GM04504 (cell line): ENCODE measurements around the gene TMEM203.

ENCODE experiments used
- DNase-seq: peaks from one replicate; pipeline ENCODE4 v3.0.0-alpha.2; 2012; ENCODE audit warnings: low read depth

Gene TMEM203

DNA sequence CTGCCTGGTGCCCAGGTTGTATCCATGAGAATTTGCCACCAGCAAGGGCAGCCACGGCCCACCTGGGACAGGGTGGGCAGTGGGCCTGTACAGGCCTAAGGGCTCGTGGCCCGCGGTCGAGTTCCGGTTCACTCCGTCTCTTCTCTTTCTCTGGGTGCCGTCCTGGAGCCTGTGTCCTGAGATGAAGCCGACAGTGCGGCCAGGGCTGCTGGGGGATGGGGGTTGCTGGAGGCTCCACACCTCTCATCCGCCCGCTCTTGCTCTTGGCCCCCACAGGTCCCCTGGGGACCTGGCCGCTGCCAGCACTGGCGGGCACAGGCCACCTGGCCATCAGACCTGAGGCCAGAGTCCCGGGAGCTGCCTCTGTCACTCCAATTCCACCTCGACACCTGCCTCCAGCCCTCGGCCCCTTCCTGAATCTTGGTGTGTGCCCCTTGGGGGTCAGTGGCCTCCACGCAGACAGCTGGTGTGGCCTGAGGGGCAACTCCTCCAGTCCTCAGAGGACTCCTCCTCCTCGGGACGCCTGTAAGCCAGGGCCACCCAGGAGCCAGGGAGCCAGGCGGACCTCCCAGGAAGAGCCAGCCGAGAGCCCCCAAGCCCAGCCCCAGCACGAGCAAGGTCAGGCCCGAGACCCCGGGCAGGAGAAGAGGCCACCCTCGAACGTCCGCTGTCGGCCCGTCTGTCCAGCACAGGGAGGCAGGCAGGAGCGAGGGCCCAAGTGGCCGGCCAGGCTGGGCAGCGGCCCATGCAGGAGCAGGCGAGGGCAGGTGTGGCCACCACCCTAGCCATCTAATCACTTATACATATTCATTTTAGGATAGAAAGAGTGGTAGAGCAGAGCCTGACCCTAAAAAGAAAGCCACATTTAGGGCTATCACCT, 40.8 kb downstream of the TMEM203 start:
- no peak for DNase-seq

DNA sequence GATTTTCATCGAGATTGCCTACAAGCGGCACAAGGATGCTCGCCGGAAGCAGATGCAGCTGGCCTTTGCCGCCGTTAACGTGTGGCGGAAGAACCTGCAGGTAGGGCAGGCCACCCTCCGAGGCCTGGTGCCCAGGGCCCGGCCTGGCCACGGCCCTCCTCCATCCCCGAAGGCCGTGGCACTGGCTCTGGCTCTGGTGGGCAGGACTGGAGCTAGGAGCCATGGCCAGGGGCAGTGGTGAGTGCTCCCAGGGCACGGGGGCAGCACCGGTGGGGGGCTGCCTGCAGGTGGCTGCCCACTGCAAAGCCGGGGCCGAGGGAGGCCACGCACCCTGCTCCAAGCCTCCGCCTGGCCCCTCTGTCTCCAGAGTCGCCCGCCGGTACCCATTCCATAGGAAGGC, 41.6 kb downstream of the TMEM203 start:
- DNase-seq = no peak

DNA sequence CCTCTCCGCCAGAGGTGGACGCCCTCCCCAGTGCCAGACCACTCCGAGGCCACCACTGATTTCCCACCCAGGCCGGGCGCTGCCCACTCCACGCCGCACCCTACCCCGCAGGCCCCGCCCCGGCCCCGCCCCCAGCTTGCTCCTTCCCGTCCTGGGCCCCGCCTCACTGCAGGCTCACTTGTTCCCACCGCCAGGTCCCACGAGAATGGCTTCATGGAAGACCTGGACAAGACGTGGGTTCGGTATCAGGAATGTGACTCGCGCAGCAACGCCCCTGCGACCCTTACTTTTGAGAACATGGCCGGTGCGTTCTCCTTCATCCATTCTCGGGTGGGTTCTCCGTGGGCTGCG, 42.1 kb downstream of the TMEM203 start:
- DNase-seq = no peak

DNA sequence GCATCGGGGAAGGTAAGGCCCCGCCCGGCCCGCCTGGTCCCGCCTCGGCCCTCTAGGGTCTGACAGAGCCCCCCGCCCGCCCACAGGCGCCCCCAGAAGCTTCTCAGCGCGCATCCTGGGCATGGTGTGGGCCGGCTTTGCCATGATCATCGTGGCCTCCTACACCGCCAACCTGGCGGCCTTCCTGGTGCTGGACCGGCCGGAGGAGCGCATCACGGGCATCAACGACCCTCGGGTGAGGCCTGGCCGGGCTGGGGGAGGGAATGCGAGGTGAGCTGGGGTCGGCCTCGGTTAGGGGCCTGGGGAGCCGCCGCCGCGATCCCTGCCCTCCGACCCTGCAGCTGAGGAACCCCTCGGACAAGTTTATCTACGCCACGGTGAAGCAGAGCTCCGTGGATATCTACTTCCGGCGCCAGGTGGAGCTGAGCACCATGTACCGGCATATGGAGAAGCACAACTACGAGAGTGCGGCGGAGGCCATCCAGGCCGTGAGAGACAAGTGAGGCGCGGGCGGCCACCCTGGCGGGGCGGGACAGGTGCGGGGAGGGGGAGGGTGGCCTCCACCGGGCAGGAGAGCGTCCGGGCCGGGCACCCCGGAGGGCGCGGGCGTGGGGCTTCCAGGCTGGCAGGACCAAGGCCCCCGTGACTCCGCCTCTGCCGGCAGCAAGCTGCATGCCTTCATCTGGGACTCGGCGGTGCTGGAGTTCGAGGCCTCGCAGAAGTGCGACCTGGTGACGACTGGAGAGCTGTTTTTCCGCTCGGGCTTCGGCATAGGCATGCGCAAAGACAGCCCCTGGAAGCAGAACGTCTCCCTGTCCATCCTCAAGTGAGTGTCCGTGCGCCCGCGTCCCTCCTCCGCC, 42.7 kb downstream of the TMEM203 start:
- DNase-seq = no peak

DNA sequence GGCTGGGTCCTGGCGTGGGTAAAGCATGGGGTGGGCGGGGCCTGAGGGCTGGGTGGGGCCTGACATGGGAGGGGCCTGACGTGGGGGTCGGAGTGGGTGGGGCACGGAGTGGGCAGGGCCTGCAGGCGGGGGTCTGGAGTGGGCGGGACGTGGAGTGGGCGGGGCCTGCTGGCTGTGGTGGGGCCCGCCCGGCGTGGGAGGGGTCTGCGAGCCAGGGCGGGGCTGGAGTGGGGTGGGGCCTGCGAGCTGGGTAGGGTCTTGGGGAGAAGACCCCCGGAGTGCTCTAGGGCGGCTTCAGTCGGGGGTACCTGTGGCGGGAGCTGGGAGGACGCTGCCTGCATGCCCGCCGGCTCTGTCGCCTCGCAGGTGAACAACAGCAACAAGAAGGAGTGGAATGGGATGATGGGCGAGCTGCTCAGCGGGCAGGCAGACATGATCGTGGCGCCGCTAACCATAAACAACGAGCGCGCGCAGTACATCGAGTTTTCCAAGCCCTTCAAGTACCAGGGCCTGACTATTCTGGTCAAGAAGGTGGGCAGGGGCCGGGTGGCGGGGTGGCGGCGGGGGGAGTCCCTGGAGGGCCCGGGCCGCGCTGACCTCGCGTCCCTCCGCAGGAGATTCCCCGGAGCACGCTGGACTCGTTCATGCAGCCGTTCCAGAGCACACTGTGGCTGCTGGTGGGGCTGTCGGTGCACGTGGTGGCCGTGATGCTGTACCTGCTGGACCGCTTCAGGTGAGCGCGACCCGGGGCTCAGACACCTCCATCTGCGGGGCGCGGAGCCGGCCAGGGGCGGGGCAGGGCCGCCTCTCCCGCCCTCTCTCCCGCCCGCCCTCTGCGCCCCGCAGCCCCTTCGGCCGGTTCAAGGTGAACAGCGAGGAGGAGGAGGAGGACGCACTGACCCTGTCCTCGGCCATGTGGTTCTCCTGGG, 43.6 kb downstream of the TMEM203 start:
- DNase-seq = no peak

DNA sequence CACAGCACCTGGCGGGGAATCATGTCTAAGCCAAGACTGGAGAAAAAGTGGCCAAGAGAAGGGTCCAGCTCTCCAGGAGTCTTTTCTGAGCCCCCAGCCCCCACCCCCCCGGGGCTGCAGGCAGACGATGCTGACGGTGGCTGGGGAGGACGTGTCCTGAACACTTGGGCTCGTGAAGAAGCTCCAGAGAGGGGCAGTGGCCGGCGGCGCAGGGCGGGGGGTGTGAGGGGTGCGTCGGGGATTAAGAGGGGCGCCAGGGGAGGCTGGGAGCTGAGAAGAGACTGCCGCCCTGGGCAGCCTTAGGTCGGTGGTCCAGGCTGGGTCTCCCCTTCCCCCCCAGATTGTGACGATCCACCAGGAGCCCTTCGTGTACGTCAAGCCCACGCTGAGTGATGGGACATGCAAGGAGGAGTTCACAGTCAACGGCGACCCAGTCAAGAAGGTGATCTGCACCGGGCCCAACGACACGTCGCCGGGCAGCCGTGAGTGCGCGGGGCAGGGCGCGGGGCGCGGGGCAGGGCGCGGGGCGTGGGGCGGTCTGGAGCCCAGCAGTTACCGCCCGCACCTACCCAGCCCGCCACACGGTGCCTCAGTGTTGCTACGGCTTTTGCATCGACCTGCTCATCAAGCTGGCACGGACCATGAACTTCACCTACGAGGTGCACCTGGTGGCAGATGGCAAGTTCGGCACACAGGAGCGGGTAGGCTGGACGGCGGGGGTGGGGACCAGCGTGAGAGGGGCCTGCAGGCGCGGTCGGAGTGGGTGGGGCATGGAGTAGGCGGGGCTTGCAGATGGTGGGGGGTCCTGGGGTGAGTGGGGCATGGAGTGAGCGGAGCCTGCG, 44.5 kb downstream of the TMEM203 start:
- no peak for DNase-seq

DNA sequence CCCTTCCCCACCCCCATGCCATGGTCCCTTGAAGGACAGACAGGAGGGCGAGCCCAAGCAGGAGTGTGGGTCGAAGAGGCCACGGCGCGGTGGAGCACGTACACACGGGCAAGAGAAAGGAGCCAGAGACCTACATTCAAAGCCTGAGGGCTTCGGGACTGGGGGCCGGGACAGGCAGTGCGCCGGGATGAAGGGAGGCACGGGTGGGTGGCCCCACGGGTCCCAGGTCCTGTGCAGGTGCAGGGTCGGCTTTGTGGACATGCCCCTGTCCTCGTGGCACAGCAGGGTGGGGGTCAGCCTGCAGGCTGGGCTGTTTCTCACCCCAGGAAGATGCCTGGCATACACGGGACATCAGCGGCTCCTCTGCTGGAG, 45.4 kb downstream of the TMEM203 start:
- DNase-seq = no peak

DNA sequence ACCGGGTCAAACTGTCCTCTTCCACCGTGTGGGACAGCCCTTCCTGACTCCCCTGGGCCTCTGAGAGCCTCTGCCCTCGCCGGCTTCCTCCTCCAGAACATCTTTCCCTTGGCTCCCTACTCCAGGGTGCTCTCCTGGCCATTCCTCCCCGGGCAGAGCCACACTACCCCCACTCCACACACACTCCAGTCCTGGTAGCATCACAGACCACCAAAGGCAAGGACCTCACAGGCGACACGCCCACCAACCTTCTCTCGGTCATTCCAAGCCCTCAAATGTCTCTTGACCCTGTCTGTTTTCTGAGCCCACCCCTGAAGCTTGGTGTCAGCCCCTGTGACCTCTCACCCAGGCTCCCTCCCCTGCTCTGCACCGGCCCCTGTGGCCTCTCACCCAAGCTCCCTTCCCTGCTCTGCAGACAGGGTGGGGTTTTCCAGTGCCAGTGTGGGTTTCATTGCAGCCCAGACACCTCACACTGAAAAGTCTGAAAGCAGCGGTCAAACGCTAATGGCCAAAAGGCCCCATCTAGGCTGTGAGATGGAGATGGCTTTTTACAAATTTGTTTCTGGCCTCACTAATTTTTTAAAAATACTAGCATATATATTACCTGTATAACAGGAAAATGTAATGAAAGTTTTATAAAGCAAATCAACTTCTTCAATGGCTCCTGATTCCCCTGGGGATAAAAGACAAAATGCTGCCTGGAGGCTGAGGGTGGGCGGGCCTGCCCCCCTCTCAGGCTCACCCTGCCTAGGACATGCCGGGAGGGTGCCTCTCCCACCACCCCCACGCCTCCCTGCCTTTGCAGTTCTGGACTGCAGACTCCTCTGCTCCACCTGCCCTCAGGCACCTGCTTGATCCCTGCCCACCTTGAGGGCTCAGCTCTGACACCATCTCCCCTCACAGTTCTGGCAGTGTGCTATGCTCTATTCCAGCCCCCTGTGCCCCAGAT, 46.1 kb downstream of the TMEM203 start:
- DNase-seq = no peak

DNA sequence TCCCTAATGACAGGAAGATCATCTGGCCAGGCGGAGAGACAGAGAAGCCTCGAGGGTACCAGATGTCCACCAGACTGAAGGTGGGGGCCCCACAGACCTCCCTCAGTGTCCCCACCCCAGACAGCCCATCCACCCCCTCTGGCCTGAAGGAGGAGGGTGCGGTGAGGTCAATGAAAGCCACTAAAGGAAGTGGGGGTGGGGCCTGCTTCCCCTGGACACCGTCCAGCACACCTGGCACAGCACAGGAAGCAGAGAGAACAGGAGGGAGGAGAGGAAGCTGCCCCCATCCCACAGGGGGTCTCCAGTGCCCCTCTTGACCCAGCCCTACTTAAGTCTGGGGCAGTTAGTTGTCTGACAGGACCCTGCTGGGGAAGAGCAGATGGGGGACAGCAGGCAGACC, 46.8 kb downstream of the TMEM203 start:
- no peak for DNase-seq

DNA sequence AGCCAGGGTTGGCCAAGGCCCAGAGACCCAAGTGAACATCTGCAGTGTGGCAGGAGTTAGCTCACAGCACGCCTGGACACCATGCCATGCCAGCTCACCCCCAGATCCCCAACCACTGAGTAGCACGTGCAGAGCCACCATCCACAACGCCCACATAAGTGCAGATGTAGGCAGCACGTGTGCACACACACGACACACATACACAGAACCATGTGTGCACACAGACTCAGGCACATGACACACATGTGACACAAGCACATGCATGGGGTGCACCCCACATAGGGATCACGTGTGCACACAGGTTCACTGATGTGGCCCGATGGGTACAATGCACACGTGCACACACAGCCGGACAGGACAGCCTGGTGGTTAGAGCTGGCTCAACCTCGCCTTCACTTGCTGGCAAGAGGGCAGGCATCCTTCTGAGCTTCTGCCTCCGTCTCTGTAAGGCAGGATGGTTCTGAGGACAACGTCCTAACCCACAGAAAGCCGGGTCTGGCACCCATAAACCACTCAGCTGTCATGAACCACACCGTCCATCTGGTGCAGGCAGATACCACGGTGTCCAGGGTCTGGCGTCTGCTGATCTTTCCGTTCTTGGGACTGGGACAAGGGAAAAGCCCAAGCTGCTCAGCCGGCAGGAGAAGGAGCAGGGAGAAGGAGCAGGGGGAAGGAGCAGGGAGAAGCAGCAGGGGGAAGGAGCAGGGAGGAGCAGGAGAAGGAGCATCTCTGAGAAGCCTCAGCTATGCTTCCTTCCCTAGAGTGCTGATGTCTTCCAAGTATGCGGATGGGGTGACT, 47.6 kb downstream of the TMEM203 start:
- DNase-seq = no peak

DNA sequence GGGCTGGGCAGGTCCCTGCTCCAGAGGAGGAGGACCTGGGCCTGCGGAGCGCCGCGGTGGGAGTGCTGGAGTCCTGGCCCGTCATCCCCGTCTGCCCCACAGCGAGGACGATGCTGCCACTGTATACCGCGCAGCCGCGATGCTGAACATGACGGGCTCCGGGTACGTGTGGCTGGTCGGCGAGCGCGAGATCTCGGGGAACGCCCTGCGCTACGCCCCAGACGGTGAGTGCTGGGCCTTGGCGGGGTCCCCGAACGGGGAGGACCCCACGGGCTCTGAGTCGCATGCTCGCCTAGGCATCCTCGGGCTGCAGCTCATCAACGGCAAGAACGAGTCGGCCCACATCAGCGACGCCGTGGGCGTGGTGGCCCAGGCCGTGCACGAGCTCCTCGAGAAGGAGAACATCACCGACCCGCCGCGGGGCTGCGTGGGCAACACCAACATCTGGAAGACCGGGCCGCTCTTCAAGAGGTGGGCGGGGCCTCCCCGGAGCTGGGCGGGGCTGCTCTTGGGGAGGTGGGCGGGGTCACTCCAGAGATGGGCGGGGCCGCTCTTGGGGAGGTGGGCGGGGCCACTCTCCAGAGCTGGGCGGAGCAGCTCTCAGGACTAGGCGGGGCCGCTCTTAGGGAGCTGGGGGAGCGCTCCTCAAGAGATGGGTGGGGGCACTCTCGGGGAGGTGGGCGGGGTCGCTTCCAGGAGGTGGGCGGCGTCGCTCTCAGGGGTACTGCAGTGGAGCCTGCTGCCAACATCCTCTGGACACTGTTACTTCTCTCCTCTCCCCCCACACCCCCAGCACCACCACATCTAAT, 48.7 kb downstream of the TMEM203 start:
- DNase-seq = no peak
